Glutamatergic neuron (in vitro differentiated cells): Measurements from ENCODE around the gene TIGD6. TPM values are rescaled to one million over a fixed set of nuclear protein-coding genes. Genes with fewer than 3 reads are reported as not detected.
A peak's percentile ranks its signal among the peaks of the same experiment; 100 is the strongest.

ENCODE experiments used
- DNase-seq: peaks from one replicate; pipeline ENCODE4 v3.0.0; 2022
- H3K27ac Mint-ChIP-seq: one replicate; pipeline ENCODE4 v1.8.0; 2020; ENCODE audit warnings: mild to moderate bottlenecking, mixed read lengths, inconsistent platforms; ENCODE audit not compliant: unreplicated experiment
- H3K27me3 Mint-ChIP-seq: one replicate; pipeline ENCODE4 v1.8.0; 2020; ENCODE audit warnings: mild to moderate bottlenecking, moderate library complexity, mixed read lengths, inconsistent platforms; ENCODE audit not compliant: unreplicated experiment
- H3K36me3 Mint-ChIP-seq: one replicate; pipeline ENCODE4 v1.8.0; 2020; ENCODE audit warnings: mild to moderate bottlenecking, mixed read lengths, inconsistent platforms; ENCODE audit not compliant: unreplicated experiment
- H3K4me1 Mint-ChIP-seq: one replicate; pipeline ENCODE4 v1.8.0; 2020; ENCODE audit warnings: mild to moderate bottlenecking, low read depth, mixed read lengths, inconsistent platforms; ENCODE audit not compliant: unreplicated experiment
- H3K4me3 Mint-ChIP-seq: one replicate; pipeline ENCODE4 v1.8.0; 2020; ENCODE audit warnings: mild to moderate bottlenecking, mixed read lengths, inconsistent platforms; ENCODE audit not compliant: unreplicated experiment
- H3K9me3 Mint-ChIP-seq: one replicate; pipeline ENCODE4 v1.8.0; 2020; ENCODE audit warnings: mild to moderate bottlenecking, moderate library complexity, mixed read lengths, inconsistent platforms; ENCODE audit not compliant: unreplicated experiment
- CTCF ChIP-seq: fragments of 200-600 bp; sonication (generic); IDR thresholded peaks from one replicate; pipeline ENCODE4 v1.5.0; 2021; ENCODE audit not compliant: partially characterized antibody, unreplicated experiment
- total RNA-seq: library from RNA; stranded (reverse); fragmentation: NEBNext Ultra II Directional; extraction: Animal tissue kit (Norgen Biotek cat#: 25700); gene quantifications from one replicate; pipeline ENCODE4 v1.2.1, GENCODE V29; 2021; ENCODE audit not compliant: unreplicated experiment

Gene TIGD6
- total RNA-seq, 1 donor from 2014 or later = 3.3 TPM

- TF ChIP-seq CTCF = no peak
- H3K9me3 Mint-ChIP-seq = no peaks in the 10 kb centered on the region
- no peak for DNase-seq
- peaks cover 3% of the 10 kb centered on the region for H3K27me3 Mint-ChIP-seq
- H3K4me1 Mint-ChIP-seq = no peaks in the 10 kb centered on the region
- no peak overlapping the region for H3K27ac Mint-ChIP-seq
- no peaks in the 10 kb centered on the region for H3K36me3 Mint-ChIP-seq
- no peak overlapping the region for H3K4me3 Mint-ChIP-seq
These were observed 7.0 kb downstream of the TIGD6 start for GRCh38 chr5:149993471-149993870.

- no peaks in the 10 kb centered on the region for H3K9me3 Mint-ChIP-seq
- H3K4me3 Mint-ChIP-seq = no peak overlapping the region
- no peaks in the 10 kb centered on the region for H3K27me3 Mint-ChIP-seq
- H3K4me1 Mint-ChIP-seq = no peaks in the 10 kb centered on the region
- peak; percentile 91 for TF ChIP-seq CTCF
- DNase-seq = peak; percentile 71
- no peaks in the 10 kb centered on the region for H3K36me3 Mint-ChIP-seq
- no peak overlapping the region for H3K27ac Mint-ChIP-seq
These were observed 9.7 kb downstream of the TIGD6 start for GRCh38 chr5:149990518-149991376.

GRCh38 chr5:149988126-149988525 lies 12.3 kb downstream of the TIGD6 start:
- H3K27me3 Mint-ChIP-seq = no peaks in the 10 kb centered on the region
- DNase-seq = no peak
- no peak overlapping the region for H3K27ac Mint-ChIP-seq
- no peaks in the 10 kb centered on the region for H3K4me1 Mint-ChIP-seq
- H3K9me3 Mint-ChIP-seq = no peaks in the 10 kb centered on the region
- no peak for TF ChIP-seq CTCF
- H3K4me3 Mint-ChIP-seq = no peak overlapping the region
- H3K36me3 Mint-ChIP-seq = no peaks in the 10 kb centered on the region

- Mint-ChIP-seq H3K27ac (no peak overlapping the region), H3K36me3 (no peaks in the 10 kb centered on the region), H3K4me3 (no peak overlapping the region), H3K4me1 (no peaks in the 10 kb centered on the region), H3K27me3 (no peaks in the 10 kb centered on the region), H3K9me3 (no peaks in the 10 kb centered on the region)
- TF ChIP-seq CTCF = no peak
- DNase-seq = no peak
These were observed 17.9 kb downstream of the TIGD6 start for GRCh38 chr5:149982505-149982904.

- Mint-ChIP-seq H3K4me1 (no peaks in the 10 kb centered on the region), H3K36me3 (no peaks in the 10 kb centered on the region), H3K4me3 (no peak overlapping the region), H3K27me3 (no peaks in the 10 kb centered on the region), H3K9me3 (no peaks in the 10 kb centered on the region), H3K27ac (no peak overlapping the region)
- TF ChIP-seq CTCF = no peak
- DNase-seq = no peak
These were observed 19.2 kb downstream of the TIGD6 start for GRCh38 chr5:149981206-149981605.
